Smooth muscle cell (in vitro differentiated cells): ENCODE measurements around the gene CNGA4. TPM values are rescaled to one million over a fixed set of nuclear protein-coding genes. Genes with fewer than 3 reads are reported as not detected.

Source experiments
- DNase-seq: peaks from one replicate; lab custom pipeline; 2025; ENCODE audit not compliant: unreplicated experiment; lab: John Stamatoyannopoulos, UW
- H2AFZ ChIP-seq: fragments of 200-600 bp; sonication (generic); 2 replicates; pipeline ENCODE4 v1.6.0; 2016; ENCODE audit warnings: antibody characterized with exemption, low read depth, mild to moderate bottlenecking
- H3F3A ChIP-seq: fragments of 200-600 bp; sonication (generic); 2 replicates; pipeline ENCODE4 v1.6.0; 2017; ENCODE audit warnings: antibody characterized with exemption, low read depth
- H3K27ac ChIP-seq: fragments of 200-600 bp; sonication (generic); 2 replicates; pipeline ENCODE4 v1.5.1; 2016; ENCODE audit warnings: low read depth, mild to moderate bottlenecking
- H3K27me3 ChIP-seq: fragments of 200-600 bp; sonication (generic); 2 replicates; pipeline ENCODE4 v1.6.1; 2016; ENCODE audit warnings: low read depth, mild to moderate bottlenecking
- H3K36me3 ChIP-seq: fragments of 200-600 bp; sonication (generic); 2 replicates; pipeline ENCODE4 v1.5.1; 2016; ENCODE audit warnings: low read depth
- H3K4me1 ChIP-seq: fragments of 200-600 bp; sonication (generic); 2 replicates; pipeline ENCODE4 v1.5.1; 2016; ENCODE audit warnings: low read depth
- H3K4me2 ChIP-seq: fragments of 200-600 bp; sonication (generic); 2 replicates; pipeline ENCODE4 v1.6.0; 2016; ENCODE audit warnings: mild to moderate bottlenecking
- H3K4me3 ChIP-seq: fragments of 200-600 bp; sonication (generic); 2 replicates; pipeline ENCODE4 v1.5.1; 2016; ENCODE audit warnings: mild to moderate bottlenecking
- H3K79me2 ChIP-seq: fragments of 200-600 bp; sonication (generic); 2 replicates; pipeline ENCODE4 v1.6.0; 2016; ENCODE audit warnings: low read depth, mild to moderate bottlenecking
- H3K9ac ChIP-seq: fragments of 200-600 bp; sonication (generic); 2 replicates; pipeline ENCODE4 v1.6.0; 2016; ENCODE audit warnings: low read depth
- H3K9me3 ChIP-seq: fragments of 200-600 bp; sonication (generic); replicated peaks from 2 replicates; pipeline ENCODE4 v1.5.1; 2016; ENCODE audit warnings: low read depth
- H4K20me1 ChIP-seq: fragments of 200-600 bp; sonication (generic); 2 replicates; pipeline ENCODE4 v1.6.0; 2016; ENCODE audit warnings: low read depth
- WGBS: methylation state at CpG from one replicate; pipeline ENCODE4 v1.1.7; 2016; ENCODE audit warnings: low lambda C conversion rate; 5-methylcytosine and 5-hydroxymethylcytosine counted together
- polyA plus RNA-seq: library from polyadenylated mRNA; unstranded; fragments of >200 nt; fragmentation: Nextera tagmentation; extraction: Ambion mirVana; gene quantifications from 2 replicates; pipeline ENCODE4 v1.2.1, GENCODE V29; 2016
- total RNA-seq: library from RNA; depleted of rRNA; stranded (reverse); fragments of >200 nt; gene quantifications from 2 replicates; pipeline ENCODE4 v1.2.3, GENCODE V29; 2014
- TF ChIP-seq, protein P1 (sequence below): fragments of 200-600 bp; sonication (generic); IDR thresholded peaks from 2 replicates; pipeline ENCODE4 v1.5.1; 2017; ENCODE audit warnings: borderline replicate concordance, mild to moderate bottlenecking, antibody characterized with exemption; ENCODE audit not compliant: insufficient read depth, poor library complexity, severe bottlenecking

The CNGA4 gene
- total and polyA plus RNA-seq, 2 experiments from 2014 or later = 0.58 TPM; not detected in 1

DNA sequence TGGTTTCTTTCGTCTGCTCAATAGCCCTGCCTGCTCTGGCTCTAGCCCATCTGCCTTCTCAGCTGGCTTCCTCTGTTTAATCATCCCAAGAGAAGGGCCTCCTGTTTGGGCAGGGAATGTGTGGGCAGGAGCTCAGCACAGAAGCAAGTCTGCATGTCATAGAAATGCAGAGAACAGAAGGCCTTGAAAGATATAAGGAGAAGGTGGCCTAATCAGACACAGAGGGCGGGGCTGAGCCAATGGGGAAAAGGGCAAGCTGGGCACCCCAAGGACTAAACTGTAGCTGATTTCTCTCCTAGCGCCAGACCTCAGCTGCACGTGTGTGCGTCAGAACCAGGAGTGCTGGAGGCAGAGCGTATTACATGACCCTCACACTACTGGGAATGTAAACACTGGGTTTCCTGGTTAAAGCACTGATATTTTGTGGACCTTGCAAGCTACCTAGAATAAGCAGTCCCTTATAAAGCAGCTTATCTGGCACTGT is 13.1 kb downstream of the CNGA4 start:
- no peaks in the 10 kb centered on the region for H3K79me2 ChIP-seq
- H3K4me3 ChIP-seq = no peak overlapping the region
- no peaks in the 10 kb centered on the region for H3K36me3 ChIP-seq
- peak overlapping the region; percentile 12 for H3K9ac ChIP-seq
- H3K4me1 ChIP-seq = peaks cover 9% of the 10 kb centered on the region
- no peaks in the 10 kb centered on the region for H3K27me3 ChIP-seq
- H3K4me2 ChIP-seq = peak overlapping the region; percentile 12
- WGBS = 58% methylated on average over 6 of the region's 6 CpGs
- H2AFZ ChIP-seq = peak overlapping the region; percentile 57
- DNase-seq = no peak
- TF ChIP-seq, protein P1, sequence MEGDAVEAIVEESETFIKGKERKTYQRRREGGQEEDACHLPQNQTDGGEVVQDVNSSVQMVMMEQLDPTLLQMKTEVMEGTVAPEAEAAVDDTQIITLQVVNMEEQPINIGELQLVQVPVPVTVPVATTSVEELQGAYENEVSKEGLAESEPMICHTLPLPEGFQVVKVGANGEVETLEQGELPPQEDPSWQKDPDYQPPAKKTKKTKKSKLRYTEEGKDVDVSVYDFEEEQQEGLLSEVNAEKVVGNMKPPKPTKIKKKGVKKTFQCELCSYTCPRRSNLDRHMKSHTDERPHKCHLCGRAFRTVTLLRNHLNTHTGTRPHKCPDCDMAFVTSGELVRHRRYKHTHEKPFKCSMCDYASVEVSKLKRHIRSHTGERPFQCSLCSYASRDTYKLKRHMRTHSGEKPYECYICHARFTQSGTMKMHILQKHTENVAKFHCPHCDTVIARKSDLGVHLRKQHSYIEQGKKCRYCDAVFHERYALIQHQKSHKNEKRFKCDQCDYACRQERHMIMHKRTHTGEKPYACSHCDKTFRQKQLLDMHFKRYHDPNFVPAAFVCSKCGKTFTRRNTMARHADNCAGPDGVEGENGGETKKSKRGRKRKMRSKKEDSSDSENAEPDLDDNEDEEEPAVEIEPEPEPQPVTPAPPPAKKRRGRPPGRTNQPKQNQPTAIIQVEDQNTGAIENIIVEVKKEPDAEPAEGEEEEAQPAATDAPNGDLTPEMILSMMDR = no peak
- H3K9me3 ChIP-seq = no peaks in the 10 kb centered on the region
- H3K27ac ChIP-seq = peak overlapping the region; percentile 83
- no peaks in the 10 kb centered on the region for H4K20me1 ChIP-seq
- peaks cover 12% of the 10 kb centered on the region for H3F3A ChIP-seq

DNA sequence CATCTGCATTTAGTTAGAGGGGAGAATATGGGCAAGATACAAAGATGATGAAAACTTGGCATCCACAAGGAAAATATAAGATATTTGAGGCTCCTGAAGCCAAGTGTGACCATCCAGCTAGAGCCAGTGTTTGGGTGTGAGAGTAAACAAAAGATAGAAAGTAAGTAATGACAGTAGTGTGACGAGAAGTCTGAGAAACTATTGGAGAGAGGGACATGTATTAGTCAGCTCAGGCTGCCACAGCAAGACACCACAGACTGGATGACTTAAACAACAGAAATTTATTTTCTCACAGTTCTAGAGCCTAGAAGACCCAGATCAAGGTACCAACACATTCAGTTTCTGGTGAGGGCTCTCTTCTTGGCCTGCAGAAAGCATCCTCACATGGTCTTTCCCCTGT is 14.3 kb downstream of the CNGA4 start:
- peaks cover 11% of the 10 kb centered on the region for H3K4me1 ChIP-seq
- H3K36me3 ChIP-seq = no peaks in the 10 kb centered on the region
- no peaks in the 10 kb centered on the region for H3K9me3 ChIP-seq
- H3K4me3 ChIP-seq = no peak overlapping the region
- peak overlapping the region; percentile 74 for H2AFZ ChIP-seq
- H3K4me2 ChIP-seq = peak overlapping the region; percentile 12
- TF ChIP-seq, protein P1 = no peak
- H3F3A ChIP-seq = peaks cover 12% of the 10 kb centered on the region
- no peaks in the 10 kb centered on the region for H4K20me1 ChIP-seq
- H3K27me3 ChIP-seq = peaks cover 3% of the 10 kb centered on the region
- WGBS = 25% methylated on average over 1 of the region's 1 CpG
- peak overlapping the region; percentile 83 for H3K27ac ChIP-seq
- no peaks in the 10 kb centered on the region for H3K79me2 ChIP-seq
- no peak for DNase-seq
- H3K9ac ChIP-seq = peak overlapping the region; percentile 8

DNA sequence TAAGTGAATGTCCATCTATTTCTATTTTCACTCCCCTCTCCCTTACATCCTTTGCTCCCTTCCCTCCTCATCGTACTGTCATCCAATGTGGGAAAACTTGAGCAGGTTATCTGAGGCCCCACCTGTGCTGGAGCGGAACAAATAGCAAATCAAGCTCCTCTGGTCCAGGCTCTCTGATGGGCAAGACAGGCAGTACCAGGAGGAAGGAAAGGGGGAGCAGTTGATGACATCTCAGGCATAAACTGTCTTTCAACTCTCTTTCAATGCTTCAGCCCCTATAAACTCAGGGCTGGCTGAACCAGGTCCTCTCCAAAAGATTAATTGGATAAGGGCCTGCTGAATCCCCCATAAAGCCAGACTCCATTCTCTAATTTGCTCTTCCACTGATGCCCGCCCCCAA is 19.3 kb downstream of the CNGA4 start:
- H3K27me3 ChIP-seq = peaks cover 50% of the 10 kb centered on the region
- H3K9ac ChIP-seq = no peak overlapping the region
- no peaks in the 10 kb centered on the region for H3K36me3 ChIP-seq
- WGBS = 64% methylated on average over 3 of the region's 3 CpGs
- no peak overlapping the region for H3K4me3 ChIP-seq
- H3K79me2 ChIP-seq = no peaks in the 10 kb centered on the region
- H2AFZ ChIP-seq = no peak overlapping the region
- H3K4me2 ChIP-seq = peak overlapping the region; percentile 94
- H3K27ac ChIP-seq = no peak overlapping the region
- H3F3A ChIP-seq = peaks cover 3% of the 10 kb centered on the region
- H4K20me1 ChIP-seq = no peaks in the 10 kb centered on the region
- H3K4me1 ChIP-seq = peaks cover 11% of the 10 kb centered on the region
- TF ChIP-seq, protein P1 = no peak
- no peaks in the 10 kb centered on the region for H3K9me3 ChIP-seq
- DNase-seq = no peak

DNA sequence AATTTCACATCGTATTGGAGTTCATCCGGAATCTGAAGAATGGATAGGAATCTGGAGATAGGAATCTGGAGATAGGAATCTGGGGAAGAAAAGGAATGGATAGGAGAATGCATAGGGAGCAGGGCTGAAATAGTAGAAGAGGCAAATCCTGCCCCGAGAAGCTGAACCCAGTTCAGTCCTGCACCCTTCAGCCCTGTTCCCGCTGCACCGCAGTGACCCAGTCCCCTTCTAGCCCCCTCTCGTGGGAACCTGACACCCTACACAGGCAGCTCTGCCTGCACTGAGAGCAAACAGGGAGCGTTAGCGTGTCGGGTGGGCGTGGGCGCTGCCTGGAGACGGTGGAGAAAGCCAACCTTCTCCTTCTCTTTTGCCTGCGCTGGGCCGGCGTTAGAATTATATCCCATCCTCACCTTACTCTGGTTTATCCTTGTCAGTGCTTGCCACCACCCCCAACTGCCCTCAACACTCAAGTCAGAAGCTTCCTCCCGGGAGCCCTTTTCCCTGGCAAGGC is 19.7 kb downstream of the CNGA4 start:
- H4K20me1 ChIP-seq = no peaks in the 10 kb centered on the region
- no peaks in the 10 kb centered on the region for H3F3A ChIP-seq
- H3K4me2 ChIP-seq = peak overlapping the region; percentile 94
- H3K9me3 ChIP-seq = no peaks in the 10 kb centered on the region
- 10% methylated on average over 16 of the region's 16 CpGs for WGBS
- no peaks in the 10 kb centered on the region for H3K36me3 ChIP-seq
- TF ChIP-seq, protein P1 = no peak
- H3K4me3 ChIP-seq = peak overlapping the region; percentile 44
- H3K4me1 ChIP-seq = peaks cover 11% of the 10 kb centered on the region
- no peak overlapping the region for H3K9ac ChIP-seq
- no peaks in the 10 kb centered on the region for H3K79me2 ChIP-seq
- DNase-seq = no peak
- H2AFZ ChIP-seq = peak overlapping the region; percentile 92
- H3K27ac ChIP-seq = no peak overlapping the region
- H3K27me3 ChIP-seq = peaks cover 50% of the 10 kb centered on the region
